ENCODE data around the gene PPP1R3G.

Gene PPP1R3G

GRCh38 chr6:5081955-5082354 lies 3.2 kb upstream of the PPP1R3G start:
- Histone ChIP-seq H3K4me3 (ENCODE audit: low read depth, low read length) (no peak overlapping the region), H3K27ac (no peak overlapping the region), H3K9me3 (ENCODE audit: severe bottlenecking) (peaks cover 2% of the 10 kb centered on the region), H3K36me3 (no peaks in the 10 kb centered on the region), H3K27me3 (ENCODE audit: insufficient read depth, low read depth, severe bottlenecking) (peaks cover 27% of the 10 kb centered on the region)
- no peak for DNase-seq
- TF ChIP-seq CTCF (IDR thresholded peaks at IDR 0.05; ENCODE audit: low read depth, low read length), result no peak

GRCh38 chr6:5082487-5083306 lies 2.4 kb upstream of the PPP1R3G start:
- no peak for DNase-seq
- Histone ChIP-seq H3K36me3 (no peaks in the 10 kb centered on the region), H3K27me3 (ENCODE audit: insufficient read depth, low read depth, severe bottlenecking) (peaks cover 27% of the 10 kb centered on the region), H3K4me3 (ENCODE audit: low read depth, low read length) (no peak overlapping the region), H3K27ac (no peak overlapping the region), H3K9me3 (ENCODE audit: severe bottlenecking) (peaks cover 2% of the 10 kb centered on the region)
- TF ChIP-seq CTCF (IDR thresholded peaks at IDR 0.05; ENCODE audit: low read depth, low read length), result no peak

- Histone ChIP-seq H3K27me3 (ENCODE audit: insufficient read depth, low read depth, severe bottlenecking) (peaks cover 27% of the 10 kb centered on the region), H3K36me3 (no peaks in the 10 kb centered on the region), H3K9me3 (ENCODE audit: severe bottlenecking) (peaks cover 2% of the 10 kb centered on the region), H3K27ac (no peak overlapping the region), H3K4me3 (ENCODE audit: low read depth, low read length) (no peak overlapping the region)
- no peak for TF ChIP-seq CTCF (IDR thresholded peaks at IDR 0.05; ENCODE audit: low read depth, low read length)
- no peak for DNase-seq
Measured at GRCh38 chr6:5083307-5083583, 1.9 kb upstream of the PPP1R3G start.

- no peaks in the 10 kb centered on the region for H3K36me3 ChIP-seq
- no peak for DNase-seq
- TF ChIP-seq CTCF (IDR thresholded peaks at IDR 0.05; ENCODE audit: low read depth, low read length), result no peak
- H3K9me3 ChIP-seq (ENCODE audit: severe bottlenecking), result peaks cover 2% of the 10 kb centered on the region
- peaks cover 27% of the 10 kb centered on the region for H3K27me3 ChIP-seq (ENCODE audit: insufficient read depth, low read depth, severe bottlenecking)
- no peak overlapping the region for H3K27ac ChIP-seq
- H3K4me3 ChIP-seq (ENCODE audit: low read depth, low read length), result peak overlapping the region; percentile 67
Measured at GRCh38 chr6:5083813-5084359, 1.3 kb upstream of the PPP1R3G start.

DNA sequence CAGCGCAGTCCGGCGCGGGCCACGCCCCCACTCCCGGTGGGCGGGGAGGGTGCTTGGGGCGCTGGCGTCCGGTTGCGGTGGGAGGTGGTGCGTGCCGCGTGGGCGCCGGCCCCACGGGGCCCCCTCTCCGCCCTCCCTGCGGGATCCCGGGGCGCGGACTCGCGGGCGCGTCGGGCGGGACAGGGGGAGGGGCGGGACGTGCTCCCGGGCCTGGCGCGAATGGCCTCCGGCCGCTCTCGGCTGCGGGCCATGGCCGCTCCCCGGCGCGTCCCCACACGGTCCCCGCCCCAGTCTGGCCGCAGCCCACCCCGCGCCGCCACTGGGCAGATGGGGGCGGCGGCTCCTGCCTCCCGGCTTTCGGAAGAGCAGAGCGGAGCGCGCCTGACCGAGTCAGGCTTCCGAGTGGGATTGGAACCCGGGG lies 771 bp upstream of the PPP1R3G start:
- no peak for TF ChIP-seq CTCF (IDR thresholded peaks at IDR 0.05; ENCODE audit: low read depth, low read length)
- no peak for DNase-seq
- Histone ChIP-seq H3K27ac (0 out of 2 replicates have a peak overlapping the region, but pooled peaks have one; percentile 12), H3K27me3 (ENCODE audit: insufficient read depth, low read depth, severe bottlenecking) (peaks cover 27% of the 10 kb centered on the region), H3K4me3 (ENCODE audit: low read depth, low read length) (peak overlapping the region; percentile 67), H3K36me3 (no peaks in the 10 kb centered on the region), H3K9me3 (ENCODE audit: severe bottlenecking) (peaks cover 2% of the 10 kb centered on the region)
